Measurements from ENCODE around the gene GP2. TPM values are rescaled to one million over a fixed set of nuclear protein-coding genes. Genes with fewer than 3 reads are reported as not detected.

The GP2 gene
- polyA plus RNA-seq, 1 experiment = not detected

- POLR2A ChIA-PET = no interaction called here
- H3K36me3 ChIP-seq (ENCODE audit: control insufficient read depth, insufficient read depth, low read length) = no peaks in the 10 kb centered on the region
- CTCF ChIA-PET = interaction anchor here (0.8 kb wide), 1 partner anchor 37 kb away, joined by 3 read pairs; no protein-coding TSS in a partner anchor
- no peak for TF ChIP-seq CTCF (IDR thresholded peaks at IDR 0.05; ENCODE audit: insufficient read depth, low read depth, low read length)
- no peaks in the 10 kb centered on the region for H3K27me3 ChIP-seq (ENCODE audit: control insufficient read depth, insufficient read depth, low read length)
- no peak for DNase-seq (ENCODE audit: low read depth)
- H3K4me3 ChIP-seq (ENCODE audit: low read depth, low read length) = no peak overlapping the region
Measured at GRCh38 chr16:20348365-20349185, 21.3 kb upstream of the GP2 start.

GRCh38 chr16:20347666-20348364 is 20.5 kb upstream of the GP2 start:
- POLR2A ChIA-PET = no interaction called here
- DNase-seq (ENCODE audit: low read depth) = no peak
- H3K27me3 ChIP-seq (ENCODE audit: control insufficient read depth, insufficient read depth, low read length) = no peaks in the 10 kb centered on the region
- CTCF ChIA-PET = no interaction called here
- no peak for TF ChIP-seq CTCF (IDR thresholded peaks at IDR 0.05; ENCODE audit: insufficient read depth, low read depth, low read length)
- H3K36me3 ChIP-seq (ENCODE audit: control insufficient read depth, insufficient read depth, low read length) = no peaks in the 10 kb centered on the region
- H3K4me3 ChIP-seq (ENCODE audit: low read depth, low read length) = no peak overlapping the region

- POLR2A ChIA-PET = no interaction called here
- Histone ChIP-seq H3K36me3 (ENCODE audit: control insufficient read depth, insufficient read depth, low read length) (no peaks in the 10 kb centered on the region), H3K4me3 (ENCODE audit: low read depth, low read length) (no peak overlapping the region), H3K27me3 (ENCODE audit: control insufficient read depth, insufficient read depth, low read length) (no peaks in the 10 kb centered on the region)
- CTCF ChIA-PET = no interaction called here
- no peak for DNase-seq (ENCODE audit: low read depth)
- TF ChIP-seq CTCF (IDR thresholded peaks at IDR 0.05; ENCODE audit: insufficient read depth, low read depth, low read length) = no peak
Measured at GRCh38 chr16:20344611-20345010, 17.3 kb upstream of the GP2 start.

- ChIA-PET CTCF (interaction anchor here (0.9 kb wide), 1 partner anchor 46 kb away, joined by 3 read pairs; no protein-coding TSS in a partner anchor), POLR2A (no interaction called here)
- Histone ChIP-seq H3K36me3 (ENCODE audit: control insufficient read depth, insufficient read depth, low read length) (no peaks in the 10 kb centered on the region), H3K27me3 (ENCODE audit: control insufficient read depth, insufficient read depth, low read length) (no peaks in the 10 kb centered on the region), H3K4me3 (ENCODE audit: low read depth, low read length) (no peak overlapping the region)
- no peak for TF ChIP-seq CTCF (IDR thresholded peaks at IDR 0.05; ENCODE audit: insufficient read depth, low read depth, low read length)
- DNase-seq (ENCODE audit: low read depth) = no peak
Measured at GRCh38 chr16:20339744-20340143, 12.4 kb upstream of the GP2 start.

GRCh38 chr16:20336955-20337354 is 9.6 kb upstream of the GP2 start:
- H3K27me3 ChIP-seq (ENCODE audit: control insufficient read depth, insufficient read depth, low read length) = no peaks in the 10 kb centered on the region
- CTCF ChIA-PET = no interaction called here
- no peaks in the 10 kb centered on the region for H3K36me3 ChIP-seq (ENCODE audit: control insufficient read depth, insufficient read depth, low read length)
- H3K4me3 ChIP-seq (ENCODE audit: low read depth, low read length) = no peak overlapping the region
- TF ChIP-seq CTCF (IDR thresholded peaks at IDR 0.05; ENCODE audit: insufficient read depth, low read depth, low read length) = no peak
- no peak for DNase-seq (ENCODE audit: low read depth)
- POLR2A ChIA-PET = no interaction called here

Data from BJ (cell line).